ENCODE measurements around the gene TGFBR1.
"Not testable (repeated sequence)": the region's sequence is repeated elsewhere in the genome, so short reads cannot be mapped to it uniquely, and the experiment has no call there.

The TGFBR1 gene

DNA sequence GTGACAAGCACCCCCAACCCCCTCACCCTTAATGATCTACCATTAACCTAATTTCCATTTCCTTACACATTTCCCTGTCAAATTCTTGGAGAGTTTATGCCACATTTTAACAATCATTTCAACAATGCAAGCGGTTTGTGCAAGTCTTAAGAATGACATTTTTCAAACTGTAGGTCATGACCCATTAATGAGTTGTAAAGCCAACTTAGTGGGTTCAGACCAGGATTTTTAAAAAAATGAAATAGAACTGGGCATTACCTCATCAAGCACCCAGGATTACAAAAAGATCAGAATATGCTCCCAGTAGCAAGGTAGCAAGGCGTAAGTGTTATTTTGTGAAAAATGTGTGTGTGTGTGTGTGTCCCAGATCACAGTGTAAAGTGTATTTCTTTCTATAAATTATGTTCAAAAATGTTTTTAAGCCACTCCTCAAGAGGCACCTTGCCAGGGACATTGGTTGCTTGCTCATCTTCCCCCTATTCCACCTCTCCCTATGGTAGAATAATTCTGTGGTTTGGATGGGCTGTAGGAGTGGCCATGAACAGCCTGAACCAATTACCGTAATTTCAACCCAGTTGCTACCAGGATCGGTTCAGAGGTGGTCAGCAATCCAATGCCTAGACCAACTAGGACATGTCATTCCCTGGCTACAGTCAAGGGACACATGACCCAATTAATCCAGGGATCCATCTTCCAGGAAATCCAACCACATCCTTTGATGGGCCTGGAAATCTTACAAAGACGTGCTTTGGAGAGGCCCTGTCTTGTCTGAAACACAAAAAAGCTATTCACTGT is 14.4 kb upstream of the TGFBR1 start:
- ATAC-seq (replicated peaks) (no peak), DNase-seq (no peak)
- Mint-ChIP-seq H3K36me3 (peaks cover 2 to 3% of the 10 kb centered on the region in 2 donors), H3K27me3 (no peaks in the 10 kb centered on the region), H3K9me3 (peaks cover 0 to 5% of the 10 kb centered on the region in 2 donors), H3K4me1 (peaks cover 7 to 15% of the 10 kb centered on the region in 2 donors), H3K4me3 (no peak overlapping the region), H3K27ac (no peak overlapping the region)

GRCh38 chr9:99092643-99093491 is 12.0 kb upstream of the TGFBR1 start:
- Mint-ChIP-seq H3K9me3 (peaks cover 0 to 5% of the 10 kb centered on the region in 2 donors), H3K27me3 (no peaks in the 10 kb centered on the region), H3K27ac (no peak overlapping the region), H3K4me1 (peaks cover 0 to 5% of the 10 kb centered on the region in 2 donors), H3K36me3 (peaks cover 2 to 3% of the 10 kb centered on the region in 2 donors), H3K4me3 (no peak overlapping the region)
- DNase-seq (no peak), ATAC-seq (replicated peaks) (no peak)

GRCh38 chr9:99093492-99093791 is 11.5 kb upstream of the TGFBR1 start:
- ATAC-seq (replicated peaks) (no peak), DNase-seq (no peak)
- H3K4me3 Mint-ChIP-seq: no peak overlapping the region
- H3K4me1 Mint-ChIP-seq: peaks cover 0 to 5% of the 10 kb centered on the region in 2 donors
- peaks cover 2 to 3% of the 10 kb centered on the region in 2 donors for H3K36me3 Mint-ChIP-seq
- H3K9me3 Mint-ChIP-seq: peaks cover 0 to 5% of the 10 kb centered on the region in 2 donors
- no peak overlapping the region for H3K27ac Mint-ChIP-seq
- no peaks in the 10 kb centered on the region for H3K27me3 Mint-ChIP-seq

DNA sequence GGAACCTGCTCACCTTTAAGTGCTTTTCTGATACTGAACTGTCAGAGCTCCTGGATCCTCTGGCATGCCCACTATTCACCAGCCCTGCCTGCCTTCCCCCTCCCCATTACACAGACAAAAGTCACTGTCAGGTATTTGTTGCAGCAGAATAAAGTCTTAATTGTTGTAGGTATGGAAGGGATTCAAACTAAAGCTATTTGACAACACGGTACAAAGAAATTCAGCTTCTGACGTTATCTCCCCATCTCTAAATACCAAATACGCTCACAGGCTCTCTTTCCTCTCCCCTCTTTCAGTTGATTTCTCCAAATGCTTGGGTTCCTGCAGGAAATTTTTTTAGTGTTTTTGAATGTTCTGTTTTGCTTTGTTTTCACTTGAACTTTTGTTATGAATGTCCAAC is 9.3 kb upstream of the TGFBR1 start:
- Mint-ChIP-seq H3K9me3 (peaks cover 5 to 9% of the 10 kb centered on the region in 2 donors), H3K4me1 (peaks cover 0 to 5% of the 10 kb centered on the region in 2 donors), H3K27me3 (no peaks in the 10 kb centered on the region), H3K27ac (no peak overlapping the region), H3K4me3 (no peak overlapping the region), H3K36me3 (peaks cover 0 to 4% of the 10 kb centered on the region in 2 donors)
- no peak for ATAC-seq (replicated peaks)
- DNase-seq: no peak

DNA sequence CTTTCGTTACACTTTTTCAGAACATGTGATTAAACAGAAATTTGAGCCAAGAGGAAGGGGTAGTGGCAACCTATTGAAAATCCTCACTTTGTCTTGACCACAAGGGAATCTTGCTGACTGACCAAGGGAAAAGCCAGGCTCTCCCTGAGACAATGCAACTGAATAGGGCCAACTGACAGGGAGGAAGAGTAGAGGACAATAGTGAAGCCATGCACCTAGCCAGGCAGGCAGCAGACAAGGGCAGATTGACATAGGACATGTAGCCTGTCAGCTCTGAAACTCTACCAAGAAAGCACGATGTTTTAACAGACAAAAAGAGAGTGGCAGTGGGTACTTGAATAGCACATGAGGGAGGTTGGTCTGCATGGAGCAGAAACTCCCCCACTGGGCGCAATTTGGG is 8.5 kb upstream of the TGFBR1 start:
- Mint-ChIP-seq H3K36me3 (peaks cover 0 to 4% of the 10 kb centered on the region in 2 donors), H3K27me3 (no peaks in the 10 kb centered on the region), H3K27ac (no peak overlapping the region), H3K4me1 (peaks cover 0 to 5% of the 10 kb centered on the region in 2 donors), H3K9me3 (peaks cover 5 to 9% of the 10 kb centered on the region in 2 donors), H3K4me3 (no peak overlapping the region)
- no peak for ATAC-seq (replicated peaks)
- DNase-seq: no peak

GRCh38 chr9:99099806-99100585 is 4.9 kb upstream of the TGFBR1 start:
- DNase-seq; H3K27ac Mint-ChIP-seq; ATAC-seq (replicated peaks); H3K36me3 Mint-ChIP-seq; H3K27me3 Mint-ChIP-seq; H3K4me3 Mint-ChIP-seq; H3K9me3 Mint-ChIP-seq: not testable (repeated sequence)
- H3K4me1 Mint-ChIP-seq: peaks cover 8 to 16% of the 10 kb centered on the region in 2 donors

GRCh38 chr9:99101271-99101670 is 3.6 kb upstream of the TGFBR1 start:
- Mint-ChIP-seq H3K36me3 (peaks cover 0 to 4% of the 10 kb centered on the region in 2 donors), H3K27ac (no peak overlapping the region), H3K27me3 (no peaks in the 10 kb centered on the region), H3K9me3 (peaks cover 5 to 9% of the 10 kb centered on the region in 2 donors), H3K4me1 (peaks cover 12 to 21% of the 10 kb centered on the region in 2 donors), H3K4me3 (no peak overlapping the region)
- DNase-seq: no peak
- no peak for ATAC-seq (replicated peaks)

DNA sequence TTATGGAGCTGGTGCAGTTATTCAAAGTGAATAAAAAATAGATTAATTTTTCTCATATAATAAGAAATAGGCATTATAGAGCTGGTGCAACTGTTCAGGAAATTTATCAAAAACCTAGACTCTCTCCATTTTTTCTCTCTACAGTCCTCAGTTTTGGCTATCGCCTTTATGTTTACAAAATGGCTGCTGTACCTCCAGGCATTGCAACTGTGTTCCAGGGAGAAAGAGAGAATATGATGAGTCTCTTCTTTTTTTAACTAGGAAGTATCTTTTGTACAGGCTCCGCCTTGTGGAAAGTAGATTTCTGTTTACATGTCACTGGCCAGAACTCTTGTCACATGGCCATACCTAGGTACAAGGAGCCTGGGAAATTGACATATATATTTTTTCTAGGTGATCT is 3.1 kb upstream of the TGFBR1 start:
- Mint-ChIP-seq H3K27me3 (no peaks in the 10 kb centered on the region), H3K36me3 (peaks cover 0 to 4% of the 10 kb centered on the region in 2 donors), H3K4me1 (peaks cover 14 to 26% of the 10 kb centered on the region in 2 donors), H3K27ac (no peak overlapping the region), H3K9me3 (peaks cover 5 to 9% of the 10 kb centered on the region in 2 donors), H3K4me3 (no peak overlapping the region)
- DNase-seq (no peak), ATAC-seq (replicated peaks) (no peak)

- Mint-ChIP-seq H3K27me3 (no peaks in the 10 kb centered on the region), H3K36me3 (peaks cover 1 to 4% of the 10 kb centered on the region in 2 donors), H3K4me1 (peaks cover 23 to 40% of the 10 kb centered on the region in 2 donors), H3K4me3 (peak overlapping the region; percentile 95 to 98), H3K9me3 (peaks cover 5 to 9% of the 10 kb centered on the region in 2 donors), H3K27ac (no peak overlapping the region)
- ATAC-seq (replicated peaks): no peak
- no peak for DNase-seq
Observed at GRCh38 chr9:99103054-99103895, 1.6 kb upstream of the TGFBR1 start.

- H3K4me1 Mint-ChIP-seq: peaks cover 26 to 47% of the 10 kb centered on the region in 2 donors
- peaks cover 7 to 9% of the 10 kb centered on the region in 2 donors for H3K9me3 Mint-ChIP-seq
- no peaks in the 10 kb centered on the region for H3K27me3 Mint-ChIP-seq
- H3K27ac Mint-ChIP-seq: peak overlapping the region; percentile 95
- peaks cover 1 to 4% of the 10 kb centered on the region in 2 donors for H3K36me3 Mint-ChIP-seq
- peak overlapping the region; percentile 95 to 98 for H3K4me3 Mint-ChIP-seq
- DNase-seq (no peak), ATAC-seq (replicated peaks) (no peak)
Observed at GRCh38 chr9:99103901-99104458, 933 bp upstream of the TGFBR1 start.

DNA sequence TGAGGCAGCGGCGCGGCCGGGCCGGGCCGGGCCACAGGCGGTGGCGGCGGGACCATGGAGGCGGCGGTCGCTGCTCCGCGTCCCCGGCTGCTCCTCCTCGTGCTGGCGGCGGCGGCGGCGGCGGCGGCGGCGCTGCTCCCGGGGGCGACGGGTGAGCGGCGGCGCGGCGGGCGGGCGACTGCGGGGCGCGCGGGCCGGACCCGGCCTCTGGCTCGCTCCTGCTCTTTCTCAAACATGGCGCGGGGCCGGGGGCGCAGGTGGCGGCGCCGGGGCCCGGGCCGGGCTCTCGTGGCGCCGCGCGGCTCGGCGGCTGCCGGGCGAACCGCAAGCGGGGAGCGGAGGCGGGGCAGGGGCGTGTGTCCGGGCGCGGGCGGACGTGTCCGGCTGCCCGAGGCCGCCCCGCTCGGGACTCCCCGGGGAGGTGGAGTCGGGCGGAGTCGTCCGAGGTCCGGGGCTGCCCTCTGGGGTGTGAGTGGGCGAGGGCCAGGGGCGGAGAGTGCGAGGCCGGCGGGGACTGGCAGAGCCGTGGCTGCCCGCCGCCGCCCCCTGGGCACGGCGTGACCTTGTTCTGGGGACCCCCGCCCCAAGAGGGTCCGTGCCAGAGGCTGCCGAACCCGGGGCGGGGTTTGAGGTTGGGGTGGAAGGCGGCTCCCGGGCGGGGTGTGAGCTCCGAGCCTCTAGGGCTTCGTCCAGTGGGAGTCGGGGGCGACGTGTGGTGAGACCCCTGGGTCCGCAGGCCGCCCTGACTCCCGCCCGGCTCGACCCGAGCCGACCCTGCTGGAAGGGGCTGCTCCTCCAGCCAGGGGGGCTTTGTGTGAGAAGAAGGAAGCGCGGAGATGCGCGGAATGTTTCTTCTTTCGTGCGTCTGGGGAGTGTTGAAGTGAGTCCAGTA is 485 bp downstream of the TGFBR1 start:
- Mint-ChIP-seq H3K27ac (peak overlapping the region; percentile 94), H3K27me3 (no peaks in the 10 kb centered on the region), H3K9me3 (peaks cover 0 to 1% of the 10 kb centered on the region in 2 donors), H3K4me1 (peaks cover 28 to 62% of the 10 kb centered on the region in 2 donors), H3K36me3 (peaks cover 0 to 1% of the 10 kb centered on the region in 2 donors), H3K4me3 (peak overlapping the region; percentile 83 to 93)
- peak; percentile 69 for DNase-seq
- peak; percentile 51 to 56 for ATAC-seq (replicated peaks)

DNA sequence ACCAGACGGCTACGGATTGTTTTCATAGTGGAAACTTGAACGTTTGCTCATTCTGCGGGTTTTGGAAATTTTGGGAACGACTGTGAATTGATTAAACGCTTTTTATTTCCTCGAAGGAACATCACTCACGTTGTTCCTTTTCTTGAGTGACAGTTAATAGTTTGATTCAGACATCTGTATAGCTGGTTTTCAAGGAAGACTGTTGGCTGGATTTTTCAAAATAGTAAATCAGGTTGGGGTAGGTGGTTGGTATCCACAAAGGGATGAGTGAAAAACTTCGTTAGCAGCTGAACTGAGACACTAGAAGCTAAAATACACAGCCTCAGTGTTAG is 1.1 kb downstream of the TGFBR1 start:
- ATAC-seq (replicated peaks) (no peak), DNase-seq (no peak)
- Mint-ChIP-seq H3K27ac (peak overlapping the region; percentile 88), H3K9me3 (peaks cover 0 to 1% of the 10 kb centered on the region in 2 donors), H3K27me3 (no peaks in the 10 kb centered on the region), H3K4me1 (peaks cover 28 to 62% of the 10 kb centered on the region in 2 donors), H3K4me3 (peak overlapping the region; percentile 73 to 93), H3K36me3 (peaks cover 0 to 1% of the 10 kb centered on the region in 2 donors)
